Measurements from ENCODE around the gene NKD1.

DNA sequence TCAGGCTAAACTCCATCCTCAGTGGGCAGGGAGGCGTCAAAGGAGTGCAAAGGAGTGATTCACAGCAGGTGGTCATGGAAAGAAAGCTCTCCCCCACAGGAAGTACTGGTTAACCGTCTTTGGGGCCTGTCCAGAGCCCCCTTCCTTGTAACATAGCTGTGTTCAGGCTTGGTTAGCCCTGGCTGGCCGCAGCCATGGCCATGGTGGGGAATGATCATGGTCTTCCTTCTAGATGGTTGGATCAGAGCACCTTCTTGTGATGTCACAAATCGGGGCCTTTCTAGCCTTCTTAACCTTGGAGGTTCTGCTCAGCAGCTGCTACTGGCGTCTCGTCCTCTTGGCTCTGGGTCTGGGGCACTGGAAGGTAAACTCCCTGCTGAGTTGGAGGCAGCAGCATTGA is 15.8 kb downstream of the NKD1 start:
- TF ChIP-seq, protein P1, sequence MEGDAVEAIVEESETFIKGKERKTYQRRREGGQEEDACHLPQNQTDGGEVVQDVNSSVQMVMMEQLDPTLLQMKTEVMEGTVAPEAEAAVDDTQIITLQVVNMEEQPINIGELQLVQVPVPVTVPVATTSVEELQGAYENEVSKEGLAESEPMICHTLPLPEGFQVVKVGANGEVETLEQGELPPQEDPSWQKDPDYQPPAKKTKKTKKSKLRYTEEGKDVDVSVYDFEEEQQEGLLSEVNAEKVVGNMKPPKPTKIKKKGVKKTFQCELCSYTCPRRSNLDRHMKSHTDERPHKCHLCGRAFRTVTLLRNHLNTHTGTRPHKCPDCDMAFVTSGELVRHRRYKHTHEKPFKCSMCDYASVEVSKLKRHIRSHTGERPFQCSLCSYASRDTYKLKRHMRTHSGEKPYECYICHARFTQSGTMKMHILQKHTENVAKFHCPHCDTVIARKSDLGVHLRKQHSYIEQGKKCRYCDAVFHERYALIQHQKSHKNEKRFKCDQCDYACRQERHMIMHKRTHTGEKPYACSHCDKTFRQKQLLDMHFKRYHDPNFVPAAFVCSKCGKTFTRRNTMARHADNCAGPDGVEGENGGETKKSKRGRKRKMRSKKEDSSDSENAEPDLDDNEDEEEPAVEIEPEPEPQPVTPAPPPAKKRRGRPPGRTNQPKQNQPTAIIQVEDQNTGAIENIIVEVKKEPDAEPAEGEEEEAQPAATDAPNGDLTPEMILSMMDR (conservative IDR thresholded peaks at IDR 0.05), result no peak
- no peak for TF ChIP-seq EZH2 (IDR thresholded peaks at IDR 0.05; ENCODE audit: low read depth)
